Lower leg skin (tissue), 4 donors: ENCODE data around the gene EIF2D. TPM values are rescaled to one million over a fixed set of nuclear protein-coding genes. Genes with fewer than 3 reads are reported as not detected.

ENCODE experiments used
- DNase-seq, 2 donors: peaks; one replicate each; pipeline ENCODE4 v3.0.0-alpha.2; 2019; ENCODE audit warnings: low spot score in 2 of 2
- H3K4me3 ChIP-seq: fragments of 200-600 bp; sonication (generic); 2 replicates; pipeline ENCODE4 v1.5.1; 2017; ENCODE audit warnings: mild to moderate bottlenecking, low read depth; ENCODE audit not compliant: poor library complexity, severe bottlenecking
- CTCF ChIP-seq, 3 donors: fragments of 450-650 bp; IDR thresholded peaks; one replicate each; pipeline ENCODE4 v1.5.1; 2016; ENCODE audit warnings: antibody characterized with exemption in 3 of 3, mild to moderate bottlenecking in 3 of 3, moderate library complexity in 2 of 3
- POLR2A ChIP-seq, 2 donors: fragments of 450-650 bp; IDR thresholded peaks; one replicate each; pipeline ENCODE4 v1.6.1; 2016 to 2017; ENCODE audit warnings: antibody characterized with exemption in 2 of 2, mild to moderate bottlenecking in 1 of 2, moderate library complexity in 1 of 2
- WGBS, 2 donors: methylation state at CpG; one replicate each; pipeline ENCODE4 v1.1.5; 2018; 5-methylcytosine and 5-hydroxymethylcytosine counted together
- intact Hi-C: fragments of 100-400 bp; cut with DNase I; formaldehyde crosslinking; loops from one replicate; pipeline ENCODE4 v1.15.0; 2023; ENCODE audit warnings: low total_unique reads
- total RNA-seq, 4 donors: library from RNA; depleted of rRNA; stranded (reverse); fragments of >200 nt; gene quantifications; one replicate each; pipeline ENCODE4 v1.1.0, GENCODE V29; 2016

The EIF2D gene
- total RNA-seq, 4 donors from 2014 or later, result 39.7 to 57.3 (median 53.1) TPM

- no peak overlapping the region for H3K4me3 ChIP-seq
- no peak for TF ChIP-seq CTCF (IDR thresholded peaks at IDR 0.05)
- TF ChIP-seq POLR2A (IDR thresholded peaks at IDR 0.05), result no peak
- WGBS, 2 donors, result 98 to 99% methylated on average over 4 of the region's 4 CpGs
- DNase-seq, result no peak
- intact Hi-C loops, result no loop called here
Measured at GRCh38 chr1:206572835-206573234, 39.4 kb downstream of the EIF2D start.

GRCh38 chr1:206570529-206570928, 41.7 kb downstream of the EIF2D start:
- intact Hi-C loops, result no loop called here
- TF ChIP-seq CTCF (IDR thresholded peaks at IDR 0.05) (no peak), POLR2A (IDR thresholded peaks at IDR 0.05) (no peak)
- H3K4me3 ChIP-seq, result no peak overlapping the region
- WGBS, 2 donors, result 84 to 93% methylated on average over 3 of the region's 3 CpGs
- DNase-seq, result no peak

- TF ChIP-seq POLR2A (IDR thresholded peaks at IDR 0.05) (no peak), CTCF (IDR thresholded peaks at IDR 0.05) (no peak)
- 91% methylated on average over 4 of the region's 4 CpGs for WGBS, 2 donors
- intact Hi-C loops, result no loop called here
- H3K4me3 ChIP-seq, result no peak overlapping the region
- DNase-seq, result no peak
Measured at GRCh38 chr1:206569556-206569955, 42.7 kb downstream of the EIF2D start.

GRCh38 chr1:206568779-206569352, 43.4 kb downstream of the EIF2D start:
- H3K4me3 ChIP-seq, result no peak overlapping the region
- WGBS, 2 donors, result 74 to 85% methylated on average over 8 of the region's 8 CpGs
- intact Hi-C loops, result no loop called here
- TF ChIP-seq CTCF (IDR thresholded peaks at IDR 0.05) (no peak), POLR2A (IDR thresholded peaks at IDR 0.05) (no peak)
- no peak for DNase-seq

GRCh38 chr1:206568256-206568655, 44.0 kb downstream of the EIF2D start:
- TF ChIP-seq POLR2A (IDR thresholded peaks at IDR 0.05) (no peak), CTCF (IDR thresholded peaks at IDR 0.05) (no peak)
- no peak overlapping the region for H3K4me3 ChIP-seq
- DNase-seq, result no peak
- intact Hi-C loops, result no loop called here
- 93 to 94% methylated on average over 10 of the region's 10 CpGs for WGBS, 2 donors

- TF ChIP-seq POLR2A (IDR thresholded peaks at IDR 0.05) (no peak), CTCF (IDR thresholded peaks at IDR 0.05) (no peak)
- DNase-seq, result no peak
- 70 to 80% methylated on average over 4 of the region's 4 CpGs for WGBS, 2 donors
- intact Hi-C loops, result no loop called here
- no peak overlapping the region for H3K4me3 ChIP-seq
Measured at GRCh38 chr1:206566999-206567398, 45.3 kb downstream of the EIF2D start.
